ENCODE results near the gene TNFAIP1. TPM values are rescaled to one million over a fixed set of nuclear protein-coding genes. Genes with fewer than 3 reads are reported as not detected.

The TNFAIP1 gene
- total and polyA plus RNA-seq, 4 donors, result 11.7 to 68.9 (median 33.6) TPM

DNA sequence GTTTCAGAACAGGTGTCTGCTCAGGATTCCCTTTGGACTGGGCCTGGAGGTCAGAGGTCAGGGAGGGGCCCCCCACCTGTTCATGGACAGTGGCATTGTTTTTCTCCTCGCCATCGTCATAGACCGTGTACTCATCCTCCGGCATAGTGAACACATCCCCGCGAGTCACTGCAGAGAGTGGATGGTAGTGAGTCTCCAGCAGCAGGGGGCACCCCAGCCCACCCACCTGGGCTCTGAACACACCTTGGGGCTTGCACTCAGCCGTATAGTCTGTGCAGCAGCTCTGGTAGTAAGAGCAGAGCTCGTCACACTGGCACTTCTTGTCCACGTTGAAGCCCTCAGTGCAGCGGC is 34.1 kb downstream of the TNFAIP1 start:
- ATAC-seq (ENCODE audit: low FRiP score) (no peak), DNase-seq (no peak)
- Histone ChIP-seq H3K4me3 (ENCODE audit: low read length in 2 of 2) (no peak overlapping the region), H3K4me1 (ENCODE audit: control insufficient read depth in 1 of 2, insufficient read depth in 2 of 2, low read length in 2 of 2) (no peaks in the 10 kb centered on the region), H3K27me3 (ENCODE audit: control insufficient read depth in 1 of 2, insufficient read depth in 2 of 2, low read length in 1 of 2) (no peaks in the 10 kb centered on the region), H3K9me3 (ENCODE audit: control insufficient read depth, low read length) (no peaks in the 10 kb centered on the region), H3K27ac (ENCODE audit: low read depth in 1 of 2, low read length in 2 of 2) (no peak overlapping the region), H3K36me3 (ENCODE audit: control insufficient read depth in 1 of 2, insufficient read depth in 2 of 2, low read length in 1 of 2) (no peaks in the 10 kb centered on the region)
- intact Hi-C loops (cut with DNase I), result no loop called here
- WGBS, 2 donors, result 69 to 72% methylated on average over 10 of the region's 10 CpGs

DNA sequence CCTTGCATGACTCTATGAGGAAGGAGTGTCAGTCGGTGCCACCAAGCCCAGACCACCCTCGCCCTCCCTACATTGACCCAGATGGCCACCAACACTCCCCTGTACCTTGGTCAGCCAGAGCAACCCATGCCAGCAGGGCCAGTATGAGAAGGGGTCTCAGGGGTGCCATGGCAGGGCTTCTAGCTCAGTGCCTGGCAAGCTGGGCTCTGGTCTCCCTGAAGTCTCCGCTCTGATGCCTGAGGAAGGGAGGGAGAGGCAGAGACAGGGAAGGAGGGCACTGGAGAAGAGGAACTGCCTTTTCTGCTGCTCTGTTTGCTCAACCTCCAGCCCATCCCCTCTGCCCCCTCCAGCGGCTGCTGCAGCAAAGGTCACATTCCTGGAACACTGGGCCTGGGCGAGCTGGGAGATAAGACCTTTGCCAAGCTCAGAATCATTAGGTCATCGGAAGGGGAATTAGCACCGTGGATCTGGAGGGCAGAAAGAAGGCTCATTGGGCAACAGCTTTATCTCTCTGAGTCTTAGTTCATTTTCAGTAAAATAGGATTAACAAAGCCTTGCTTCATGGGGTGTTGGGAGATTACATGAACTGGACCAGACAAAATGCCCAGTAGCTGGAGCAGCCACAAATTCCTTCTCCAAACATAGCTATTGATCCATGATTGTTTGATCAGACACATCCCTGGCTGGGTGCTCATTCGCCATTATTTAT is 34.6 kb downstream of the TNFAIP1 start, which contains the start of gene VTN:
VTN (minus strand) TSS at position 273 of the 709 bp plus-strand sequence; CDS start at position 169, 104 bp downstream.
- Histone ChIP-seq H3K4me1 (ENCODE audit: control insufficient read depth in 1 of 2, insufficient read depth in 2 of 2, low read length in 2 of 2) (no peaks in the 10 kb centered on the region), H3K9me3 (ENCODE audit: control insufficient read depth, low read length) (no peaks in the 10 kb centered on the region), H3K4me3 (ENCODE audit: low read length in 2 of 2) (no peak within 1 kb of the TSS), H3K27me3 (ENCODE audit: control insufficient read depth in 1 of 2, insufficient read depth in 2 of 2, low read length in 1 of 2) (no peaks in the 10 kb centered on the region), H3K36me3 (ENCODE audit: control insufficient read depth in 1 of 2, insufficient read depth in 2 of 2, low read length in 1 of 2) (no peaks in the 10 kb centered on the region), H3K27ac (ENCODE audit: low read depth in 1 of 2, low read length in 2 of 2) (peak within 1 kb of the TSS; percentile 31 to 46)
- ATAC-seq (ENCODE audit: low FRiP score) (no peak), DNase-seq (no peak)
- 21 to 22% methylated on average over 8 of the region's 8 CpGs for WGBS, 2 donors
- intact Hi-C loops (cut with DNase I), result no loop called here

DNA sequence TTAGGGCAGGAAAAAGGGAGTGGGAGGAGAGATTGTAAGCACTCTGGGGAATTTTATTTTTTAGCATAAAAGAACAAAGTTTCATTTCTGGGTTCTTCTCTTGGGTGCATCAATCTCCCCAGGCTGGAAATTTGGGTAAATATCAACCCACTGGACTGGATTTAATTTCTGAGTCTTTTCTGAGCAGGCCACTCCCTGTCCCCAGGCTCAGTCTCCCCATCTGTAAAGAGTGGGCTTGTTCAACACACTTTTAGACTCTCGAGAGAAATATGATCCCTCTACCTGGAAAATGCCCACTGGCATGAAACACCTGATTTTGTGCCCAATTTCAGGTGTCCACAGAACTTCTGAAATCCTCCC is 35.2 kb downstream of the TNFAIP1 start:
- intact Hi-C loops (cut with DNase I), result no loop called here
- Histone ChIP-seq H3K36me3 (ENCODE audit: control insufficient read depth in 1 of 2, insufficient read depth in 2 of 2, low read length in 1 of 2) (no peaks in the 10 kb centered on the region), H3K27ac (ENCODE audit: low read depth in 1 of 2, low read length in 2 of 2) (peak overlapping the region; percentile 5 to 31), H3K9me3 (ENCODE audit: control insufficient read depth, low read length) (no peaks in the 10 kb centered on the region), H3K27me3 (ENCODE audit: control insufficient read depth in 1 of 2, insufficient read depth in 2 of 2, low read length in 1 of 2) (no peaks in the 10 kb centered on the region), H3K4me3 (ENCODE audit: low read length in 2 of 2) (no peak overlapping the region), H3K4me1 (ENCODE audit: control insufficient read depth in 1 of 2, insufficient read depth in 2 of 2, low read length in 2 of 2) (no peaks in the 10 kb centered on the region)
- no peak for DNase-seq
- ATAC-seq (ENCODE audit: low FRiP score), result no peak
- WGBS, 2 donors, result 66% methylated on average over 1 of the region's 1 CpG

DNA sequence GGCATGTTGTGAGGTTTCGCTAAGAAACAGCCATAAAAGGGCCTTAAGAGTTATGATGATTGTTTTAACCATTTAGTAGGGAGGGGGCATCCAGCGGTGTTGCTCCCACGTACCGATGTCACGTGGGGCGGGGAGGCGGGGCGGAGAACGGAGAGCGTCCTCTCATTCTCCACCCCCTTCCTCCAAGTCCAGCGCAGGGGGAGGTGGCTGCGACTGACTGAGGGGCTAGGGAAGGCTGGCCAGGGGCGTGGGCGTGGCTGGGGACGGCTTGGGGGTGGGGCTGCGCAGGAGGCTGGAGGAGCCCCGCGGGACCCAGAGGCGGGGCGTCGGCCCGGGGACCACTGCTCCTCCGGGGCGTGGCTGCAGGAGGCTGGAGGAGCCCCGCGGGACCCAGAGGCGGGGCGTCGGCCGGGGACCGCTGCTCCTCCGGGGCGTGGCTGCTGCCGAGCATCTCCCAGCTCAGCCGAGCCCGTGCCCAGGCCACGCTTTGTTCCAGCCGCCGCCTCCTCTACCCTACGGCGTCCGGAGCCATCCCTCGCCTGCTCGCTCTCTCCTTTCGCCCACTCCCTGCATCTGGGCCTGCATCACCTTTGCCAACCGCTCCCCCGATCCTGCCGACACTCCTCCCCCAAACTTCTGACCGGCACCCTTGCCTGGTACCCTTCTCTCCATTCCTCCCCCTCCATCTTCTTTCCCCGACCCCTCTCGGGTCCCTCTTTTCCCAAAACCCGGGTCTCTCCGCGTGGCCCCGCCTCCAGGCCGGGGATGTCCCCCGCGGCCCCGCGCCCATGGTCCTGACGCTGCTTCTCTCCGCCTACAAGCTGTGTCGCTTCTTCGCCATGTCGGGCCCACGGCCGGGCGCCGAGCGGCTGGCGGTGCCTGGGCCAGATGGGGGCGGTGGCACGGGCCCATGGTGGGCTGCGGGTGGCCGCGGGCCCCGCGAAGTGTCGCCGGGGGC is 36.0 kb downstream of the TNFAIP1 start, which contains the start of gene SARM1:
SARM1 (plus strand) TSS at position 450 of the 958 bp plus-strand sequence; CDS start at position 789, 339 bp downstream.
- Histone ChIP-seq H3K36me3 (ENCODE audit: control insufficient read depth in 1 of 2, insufficient read depth in 2 of 2, low read length in 1 of 2) (no peaks in the 10 kb centered on the region), H3K9me3 (ENCODE audit: control insufficient read depth, low read length) (no peaks in the 10 kb centered on the region), H3K27ac (ENCODE audit: low read depth in 1 of 2, low read length in 2 of 2) (peak within 1 kb of the TSS; percentile 15 to 31), H3K27me3 (ENCODE audit: control insufficient read depth in 1 of 2, insufficient read depth in 2 of 2, low read length in 1 of 2) (no peaks in the 10 kb centered on the region), H3K4me1 (ENCODE audit: control insufficient read depth in 1 of 2, insufficient read depth in 2 of 2, low read length in 2 of 2) (no peaks in the 10 kb centered on the region), H3K4me3 (ENCODE audit: low read length in 2 of 2) (peak within 1 kb of the TSS; percentile 51 to 55)
- WGBS, 2 donors, result 1% methylated on average over 66 to 80 of the region's 80 CpGs
- peak; percentile 88 for ATAC-seq (ENCODE audit: low FRiP score)
- intact Hi-C loops (cut with DNase I), result no loop called here
- peak; percentile 93 to 98 for DNase-seq

DNA sequence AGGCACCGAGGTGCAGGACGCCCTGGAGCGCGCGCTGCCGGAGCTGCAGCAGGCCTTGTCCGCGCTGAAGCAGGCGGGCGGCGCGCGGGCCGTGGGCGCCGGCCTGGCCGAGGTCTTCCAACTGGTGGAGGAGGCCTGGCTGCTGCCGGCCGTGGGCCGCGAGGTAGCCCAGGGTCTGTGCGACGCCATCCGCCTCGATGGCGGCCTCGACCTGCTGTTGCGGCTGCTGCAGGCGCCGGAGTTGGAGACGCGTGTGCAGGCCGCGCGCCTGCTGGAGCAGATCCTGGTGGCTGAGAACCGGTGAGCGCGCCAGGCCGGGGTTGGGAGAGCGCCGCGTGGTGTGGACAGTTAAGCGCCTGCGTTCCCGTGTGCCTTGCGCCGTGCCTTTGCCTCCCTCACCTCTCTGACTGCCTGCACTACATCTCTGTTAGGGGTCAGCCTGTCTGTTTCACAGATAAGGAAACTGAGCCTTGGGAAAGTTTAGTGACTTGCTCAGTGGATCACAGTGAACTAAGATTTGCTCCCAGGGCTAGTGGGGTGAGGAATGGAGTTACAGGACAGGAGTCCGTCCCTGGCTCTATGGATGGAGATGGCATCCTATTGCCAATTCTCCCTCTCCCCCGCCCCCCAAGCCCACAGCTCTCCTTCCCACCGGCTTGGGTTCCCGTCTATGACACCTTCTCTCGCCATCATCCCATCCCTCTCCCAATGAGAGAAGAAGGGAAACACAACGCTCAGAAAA is 36.8 kb downstream of the TNFAIP1 start:
- no peaks in the 10 kb centered on the region for H3K36me3 ChIP-seq (ENCODE audit: control insufficient read depth in 1 of 2, insufficient read depth in 2 of 2, low read length in 1 of 2)
- no peak for ATAC-seq (ENCODE audit: low FRiP score)
- H3K9me3 ChIP-seq (ENCODE audit: control insufficient read depth, low read length), result no peaks in the 10 kb centered on the region
- no peak overlapping the region for H3K27ac ChIP-seq (ENCODE audit: low read depth in 1 of 2, low read length in 2 of 2)
- DNase-seq, result peak in 1 of 2 donors; percentile 84
- intact Hi-C loops (cut with DNase I), result no loop called here
- peak overlapping the region; percentile 51 to 55 for H3K4me3 ChIP-seq (ENCODE audit: low read length in 2 of 2)
- no peaks in the 10 kb centered on the region for H3K27me3 ChIP-seq (ENCODE audit: control insufficient read depth in 1 of 2, insufficient read depth in 2 of 2, low read length in 1 of 2)
- 0 to 5% methylated on average over 37 to 53 of the region's 53 CpGs for WGBS, 2 donors
- H3K4me1 ChIP-seq (ENCODE audit: control insufficient read depth in 1 of 2, insufficient read depth in 2 of 2, low read length in 2 of 2), result no peaks in the 10 kb centered on the region

DNA sequence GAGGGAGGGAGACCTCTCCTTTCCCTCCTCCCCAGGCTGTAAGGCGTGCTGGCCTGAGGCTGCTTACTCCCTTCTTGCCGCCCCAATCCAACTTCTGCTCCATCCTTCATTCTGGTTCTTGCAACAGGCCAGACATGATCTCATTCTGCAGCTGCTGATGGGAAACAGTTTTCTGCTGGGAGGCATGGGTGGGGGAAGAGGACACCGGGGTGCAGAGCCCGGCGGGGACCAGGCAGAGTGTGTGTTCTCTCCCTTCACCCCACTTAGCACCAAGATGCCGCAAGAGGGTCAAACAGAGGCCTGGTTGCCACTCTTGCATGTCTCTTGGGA is 37.3 kb downstream of the TNFAIP1 start:
- DNase-seq, result no peak
- H3K27me3 ChIP-seq (ENCODE audit: control insufficient read depth in 1 of 2, insufficient read depth in 2 of 2, low read length in 1 of 2), result no peaks in the 10 kb centered on the region
- H3K27ac ChIP-seq (ENCODE audit: low read depth in 1 of 2, low read length in 2 of 2), result no peak overlapping the region
- intact Hi-C loops (cut with DNase I), result no loop called here
- no peak for ATAC-seq (ENCODE audit: low FRiP score)
- no peaks in the 10 kb centered on the region for H3K4me1 ChIP-seq (ENCODE audit: control insufficient read depth in 1 of 2, insufficient read depth in 2 of 2, low read length in 2 of 2)
- H3K36me3 ChIP-seq (ENCODE audit: control insufficient read depth in 1 of 2, insufficient read depth in 2 of 2, low read length in 1 of 2), result no peaks in the 10 kb centered on the region
- no peaks in the 10 kb centered on the region for H3K9me3 ChIP-seq (ENCODE audit: control insufficient read depth, low read length)
- no peak overlapping the region for H3K4me3 ChIP-seq (ENCODE audit: low read length in 2 of 2)
- WGBS, 2 donors, result 54 to 61% methylated on average over 6 of the region's 6 CpGs

DNA sequence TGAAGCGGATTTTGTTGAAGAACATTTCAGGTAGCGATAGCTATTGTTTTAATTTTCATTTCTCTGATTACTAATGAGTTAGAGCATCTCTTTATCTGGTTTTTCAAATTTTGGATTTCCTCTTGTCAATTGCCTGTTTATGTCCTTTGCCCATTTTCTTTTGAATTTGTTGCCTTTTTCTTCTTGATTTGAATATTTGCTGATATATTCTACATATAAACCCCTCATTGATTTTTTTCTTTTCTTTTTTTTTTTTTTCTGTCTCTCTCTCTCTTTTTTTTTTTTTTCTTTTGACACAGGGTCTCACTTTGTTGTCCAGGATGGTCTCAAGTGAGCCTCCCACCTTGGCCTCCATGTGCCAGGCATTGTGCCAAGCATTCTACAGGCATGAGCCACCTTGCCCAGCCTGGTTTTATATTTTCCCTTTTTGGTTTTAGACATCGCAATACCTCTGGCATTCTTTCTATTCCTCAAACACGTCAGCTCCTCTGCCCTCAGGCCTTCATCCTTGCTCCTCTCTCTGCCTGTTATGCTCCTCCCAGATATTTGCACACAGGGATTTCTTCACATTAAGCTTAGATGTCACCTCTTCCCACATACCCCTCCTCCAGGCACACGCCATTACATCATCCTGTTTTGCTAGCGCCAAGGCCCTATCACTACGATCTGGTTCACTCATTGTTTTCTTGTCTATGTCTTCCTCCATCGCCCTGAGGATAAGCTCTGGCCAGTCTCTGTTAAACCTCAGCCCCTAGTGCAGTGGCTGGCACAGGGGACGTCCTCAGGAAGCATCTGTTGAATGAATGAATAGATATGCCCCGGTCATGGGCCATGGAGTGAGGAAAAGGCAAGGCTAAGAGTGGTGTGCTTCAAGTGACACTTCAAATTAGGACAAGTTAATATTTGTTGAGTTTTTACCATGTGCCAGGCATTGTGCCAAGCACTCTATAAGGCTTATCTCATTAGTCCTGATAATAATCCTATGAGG is 44.5 kb downstream of the TNFAIP1 start:
- WGBS, 2 donors, result 86 to 89% methylated on average over 10 of the region's 10 CpGs
- DNase-seq (peak in 1 of 2 donors; percentile 21), ATAC-seq (ENCODE audit: low FRiP score) (no peak)
- intact Hi-C loops (cut with DNase I), result no loop called here
- Histone ChIP-seq H3K9me3 (ENCODE audit: control insufficient read depth, low read length) (no peaks in the 10 kb centered on the region), H3K27ac (ENCODE audit: low read depth in 1 of 2, low read length in 2 of 2) (no peak overlapping the region), H3K27me3 (ENCODE audit: control insufficient read depth in 1 of 2, insufficient read depth in 2 of 2, low read length in 1 of 2) (no peaks in the 10 kb centered on the region), H3K4me3 (ENCODE audit: low read length in 2 of 2) (no peak overlapping the region), H3K4me1 (ENCODE audit: control insufficient read depth in 1 of 2, insufficient read depth in 2 of 2, low read length in 2 of 2) (no peaks in the 10 kb centered on the region), H3K36me3 (ENCODE audit: control insufficient read depth in 1 of 2, insufficient read depth in 2 of 2, low read length in 1 of 2) (no peaks in the 10 kb centered on the region)
